Panc1 (cell line): ENCODE measurements around the gene DCAF4. TPM values are rescaled to one million over a fixed set of nuclear protein-coding genes. Genes with fewer than 3 reads are reported as not detected.

Source experiments
- ATAC-seq: fragments of 200-7000 bp; cut with Tn5 transposase; 2 replicates; pipeline ENCODE4 v1.9.1; 2020; ENCODE audit warnings: mild to moderate bottlenecking, moderate library complexity
- BruUV-seq: library from RNA; stranded (reverse); fragments of 400-500 nt; replicated peaks from 2 replicates; lab custom pipeline; 2021; lab: Mats Ljungman, UMichigan
- CTCF ChIA-PET: fragments of 300-600 bp; sonication (Branson Sonifier 250); formaldehyde crosslinking; loops from one replicate; lab custom pipeline; 2022; ENCODE audit warnings: antibody characterized with exemption; lab: Charles Lee
- POLR2A ChIA-PET: fragments of 300-600 bp; sonication (Branson Sonifier 250); formaldehyde crosslinking; loops from one replicate; lab custom pipeline; 2022; ENCODE audit warnings: antibody characterized with exemption; lab: Charles Lee
- DNase-seq: peaks from one replicate; pipeline ENCODE4 v3.0.0-alpha.2; 2010; ENCODE audit warnings: low read depth, low spot score
- H3K27ac ChIP-seq: 2 replicates; pipeline ENCODE4 v1.5.1; 2011; ENCODE audit warnings: mild to moderate bottlenecking, low read length, inconsistent platforms
- H3K27me3 ChIP-seq: fragments of 200-500 bp; sonication (Bioruptor generic); 2 replicates; pipeline ENCODE4 v1.6.0; 2014; ENCODE audit warnings: low read length, inconsistent platforms; ENCODE audit not compliant: control insufficient read depth, insufficient read depth
- H3K36me3 ChIP-seq: fragments of 200-500 bp; sonication (Bioruptor generic); 2 replicates; pipeline ENCODE4 v1.5.1; 2014; ENCODE audit warnings: inconsistent platforms, mild to moderate bottlenecking, low read length, moderate library complexity; ENCODE audit not compliant: control insufficient read depth, insufficient read depth
- H3K4me1 ChIP-seq: 2 replicates; pipeline ENCODE4 v1.5.1; 2011; ENCODE audit warnings: inconsistent platforms, mild to moderate bottlenecking, low read length, moderate library complexity; ENCODE audit not compliant: control insufficient read depth, insufficient read depth
- H3K4me3 ChIP-seq, 2 experiments: 2 replicates each; pipeline ENCODE4 v1.5.1; 2011 to 2012; ENCODE audit warnings: low read depth in 2 of 2, low read length in 2 of 2, mild to moderate bottlenecking in 2 of 2, inconsistent platforms in 1 of 2, moderate library complexity in 1 of 2
- H3K9me3 ChIP-seq: fragments of 200-500 bp; sonication (Bioruptor generic); 2 replicates; pipeline ENCODE4 v1.5.1; 2014; ENCODE audit warnings: low read depth, mild to moderate bottlenecking, inconsistent platforms, low read length, moderate library complexity; ENCODE audit not compliant: control insufficient read depth, insufficient read depth
- POLR2AphosphoS5 ChIP-seq: IDR thresholded peaks from 2 replicates; pipeline ENCODE4 v1.6.1; 2012; ENCODE audit warnings: mild to moderate bottlenecking, low read depth, low read length, moderate library complexity
- SIN3A ChIP-seq: IDR thresholded peaks from 2 replicates; pipeline ENCODE4 v1.6.1; 2012; ENCODE audit warnings: low read depth, mild to moderate bottlenecking, low read length, moderate library complexity, borderline replicate concordance; ENCODE audit not compliant: insufficient read depth
- TCF7L2 ChIP-seq: IDR thresholded peaks from 2 replicates; pipeline ENCODE4 v1.6.1; 2011; ENCODE audit warnings: mild to moderate bottlenecking, low read depth, low read length, inconsistent platforms
- in situ Hi-C: cut with HindIII; loops from 2 replicates; pipeline ENCODE4 v1.10.0; 2016; ENCODE audit warnings: low sequenced_read_pairs, low pct_unique_long_range_greater_than_20kb
- intact Hi-C: fragments of 100-400 bp; cut with micrococcal nuclease; formaldehyde crosslinking; loops from one replicate; pipeline ENCODE4 v1.10.0; 2022; ENCODE audit not compliant: unreplicated experiment
- total RNA-seq: library from RNA; stranded (reverse); gene quantifications from one replicate; pipeline ENCODE4 v1.2.1, GENCODE V29; 2021; ENCODE audit not compliant: unreplicated experiment
- TF ChIP-seq, protein P1 (sequence below): fragments of 450-650 bp; IDR thresholded peaks from 2 replicates; pipeline ENCODE4 v1.5.1; 2017; ENCODE audit warnings: mild to moderate bottlenecking
- TF ChIP-seq, protein P2 (sequence below), 2 experiments: IDR thresholded peaks; 2 replicates each; pipeline ENCODE4 v1.6.1; 2011 to 2012; ENCODE audit warnings: low read depth in 2 of 2, control low read depth in 1 of 2, low read length in 1 of 2, mild to moderate bottlenecking in 1 of 2, moderate library complexity in 1 of 2; ENCODE audit not compliant: insufficient read depth in 1 of 2

The DCAF4 gene
- total RNA-seq, 1 experiment from 2014 or later: 18.2 TPM

GRCh38 chr14:72878746-72879145, 47.5 kb upstream of the DCAF4 start:
- POLR2A ChIA-PET: no interaction called here
- in situ Hi-C loops: no loop called here
- no peak for ATAC-seq
- BruUV-seq: no TSS peak
- H3K9me3 ChIP-seq: no peaks in the 10 kb centered on the region
- no peaks in the 10 kb centered on the region for H3K36me3 ChIP-seq
- CTCF ChIA-PET: no interaction called here
- peaks cover 4% of the 10 kb centered on the region for H3K27me3 ChIP-seq
- DNase-seq: no peak
- H3K4me1 ChIP-seq: no peaks in the 10 kb centered on the region
- intact Hi-C loops: no loop called here
- TF ChIP-seq SIN3A (no peak), POLR2AphosphoS5 (no peak)
- TF ChIP-seq, protein P1, sequence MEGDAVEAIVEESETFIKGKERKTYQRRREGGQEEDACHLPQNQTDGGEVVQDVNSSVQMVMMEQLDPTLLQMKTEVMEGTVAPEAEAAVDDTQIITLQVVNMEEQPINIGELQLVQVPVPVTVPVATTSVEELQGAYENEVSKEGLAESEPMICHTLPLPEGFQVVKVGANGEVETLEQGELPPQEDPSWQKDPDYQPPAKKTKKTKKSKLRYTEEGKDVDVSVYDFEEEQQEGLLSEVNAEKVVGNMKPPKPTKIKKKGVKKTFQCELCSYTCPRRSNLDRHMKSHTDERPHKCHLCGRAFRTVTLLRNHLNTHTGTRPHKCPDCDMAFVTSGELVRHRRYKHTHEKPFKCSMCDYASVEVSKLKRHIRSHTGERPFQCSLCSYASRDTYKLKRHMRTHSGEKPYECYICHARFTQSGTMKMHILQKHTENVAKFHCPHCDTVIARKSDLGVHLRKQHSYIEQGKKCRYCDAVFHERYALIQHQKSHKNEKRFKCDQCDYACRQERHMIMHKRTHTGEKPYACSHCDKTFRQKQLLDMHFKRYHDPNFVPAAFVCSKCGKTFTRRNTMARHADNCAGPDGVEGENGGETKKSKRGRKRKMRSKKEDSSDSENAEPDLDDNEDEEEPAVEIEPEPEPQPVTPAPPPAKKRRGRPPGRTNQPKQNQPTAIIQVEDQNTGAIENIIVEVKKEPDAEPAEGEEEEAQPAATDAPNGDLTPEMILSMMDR: no peak
- no peak overlapping the region for H3K27ac ChIP-seq
- no peak overlapping the region for H3K4me3 ChIP-seq

GRCh38 chr14:72879431-72879830, 46.8 kb upstream of the DCAF4 start:
- H3K27me3 ChIP-seq: peaks cover 4% of the 10 kb centered on the region
- no peaks in the 10 kb centered on the region for H3K36me3 ChIP-seq
- CTCF ChIA-PET: no interaction called here
- in situ Hi-C loops: no loop called here
- H3K4me1 ChIP-seq: no peaks in the 10 kb centered on the region
- no peak for ATAC-seq
- H3K4me3 ChIP-seq: no peak overlapping the region
- intact Hi-C loops: no loop called here
- BruUV-seq: no TSS peak
- no peaks in the 10 kb centered on the region for H3K9me3 ChIP-seq
- DNase-seq: no peak
- POLR2A ChIA-PET: no interaction called here
- no peak overlapping the region for H3K27ac ChIP-seq
- TF ChIP-seq, protein P2, sequence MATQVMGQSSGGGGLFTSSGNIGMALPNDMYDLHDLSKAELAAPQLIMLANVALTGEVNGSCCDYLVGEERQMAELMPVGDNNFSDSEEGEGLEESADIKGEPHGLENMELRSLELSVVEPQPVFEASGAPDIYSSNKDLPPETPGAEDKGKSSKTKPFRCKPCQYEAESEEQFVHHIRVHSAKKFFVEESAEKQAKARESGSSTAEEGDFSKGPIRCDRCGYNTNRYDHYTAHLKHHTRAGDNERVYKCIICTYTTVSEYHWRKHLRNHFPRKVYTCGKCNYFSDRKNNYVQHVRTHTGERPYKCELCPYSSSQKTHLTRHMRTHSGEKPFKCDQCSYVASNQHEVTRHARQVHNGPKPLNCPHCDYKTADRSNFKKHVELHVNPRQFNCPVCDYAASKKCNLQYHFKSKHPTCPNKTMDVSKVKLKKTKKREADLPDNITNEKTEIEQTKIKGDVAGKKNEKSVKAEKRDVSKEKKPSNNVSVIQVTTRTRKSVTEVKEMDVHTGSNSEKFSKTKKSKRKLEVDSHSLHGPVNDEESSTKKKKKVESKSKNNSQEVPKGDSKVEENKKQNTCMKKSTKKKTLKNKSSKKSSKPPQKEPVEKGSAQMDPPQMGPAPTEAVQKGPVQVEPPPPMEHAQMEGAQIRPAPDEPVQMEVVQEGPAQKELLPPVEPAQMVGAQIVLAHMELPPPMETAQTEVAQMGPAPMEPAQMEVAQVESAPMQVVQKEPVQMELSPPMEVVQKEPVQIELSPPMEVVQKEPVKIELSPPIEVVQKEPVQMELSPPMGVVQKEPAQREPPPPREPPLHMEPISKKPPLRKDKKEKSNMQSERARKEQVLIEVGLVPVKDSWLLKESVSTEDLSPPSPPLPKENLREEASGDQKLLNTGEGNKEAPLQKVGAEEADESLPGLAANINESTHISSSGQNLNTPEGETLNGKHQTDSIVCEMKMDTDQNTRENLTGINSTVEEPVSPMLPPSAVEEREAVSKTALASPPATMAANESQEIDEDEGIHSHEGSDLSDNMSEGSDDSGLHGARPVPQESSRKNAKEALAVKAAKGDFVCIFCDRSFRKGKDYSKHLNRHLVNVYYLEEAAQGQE (IDR thresholded peaks at IDR 0.05; ENCODE audit: insufficient read depth in 1 of 2, low read depth in 2 of 2, low read length in 1 of 2): no peak
- TF ChIP-seq POLR2AphosphoS5 (no peak), TCF7L2 (no peak), SIN3A (no peak)
- TF ChIP-seq, protein P1: no peak

DNA sequence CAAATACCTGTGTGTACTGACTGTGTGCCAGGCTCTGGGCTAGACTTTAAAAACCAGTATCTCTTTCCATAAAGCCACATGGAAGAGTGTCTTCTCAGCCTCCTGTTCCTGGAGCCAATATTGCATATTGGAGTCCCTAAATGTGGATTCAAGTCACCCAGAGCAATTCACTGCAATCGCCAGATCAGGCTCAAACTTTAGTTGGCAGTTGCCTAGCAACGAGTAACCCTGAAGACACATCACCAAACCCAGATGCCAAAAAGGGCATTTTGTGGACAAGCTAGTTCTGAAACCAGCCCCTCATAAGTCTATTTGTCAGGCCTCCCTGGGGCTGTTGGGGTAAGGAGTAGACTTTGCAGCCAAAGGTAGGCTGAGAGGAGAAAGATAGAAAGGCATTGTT, 46.1 kb upstream of the DCAF4 start:
- in situ Hi-C loops: no loop called here
- intact Hi-C loops: no loop called here

More for the DNA sequence above, 46.1 kb upstream of the DCAF4 start:
- Histone ChIP-seq H3K36me3 (no peaks in the 10 kb centered on the region), H3K4me3 (no peak overlapping the region), H3K27me3 (peaks cover 4% of the 10 kb centered on the region), H3K4me1 (no peaks in the 10 kb centered on the region), H3K9me3 (no peaks in the 10 kb centered on the region), H3K27ac (no peak overlapping the region)
- POLR2A ChIA-PET: no interaction called here
- DNase-seq: no peak
- no TSS peak for BruUV-seq
- ATAC-seq: no peak
- TF ChIP-seq, protein P1: no peak
- TF ChIP-seq POLR2AphosphoS5: no peak
- no peak for TF ChIP-seq SIN3A
- no peak for TF ChIP-seq TCF7L2
- TF ChIP-seq, protein P2 (IDR thresholded peaks at IDR 0.05; ENCODE audit: insufficient read depth in 1 of 2, low read depth in 2 of 2, low read length in 1 of 2): no peak
- CTCF ChIA-PET: interaction anchor here (0.5 kb wide), 1 partner anchor 54 kb away, joined by 4 read pairs; no protein-coding TSS in a partner anchor
